NCI-H82 (cell line): Measurements from ENCODE around the gene RAD51D.
"Not testable (repeated sequence)": the region's sequence is repeated elsewhere in the genome, so short reads cannot be mapped to it uniquely, and the experiment has no call there.

Experiments
- DNase-seq: peaks from one replicate; lab custom pipeline; 2025; lab: John Stamatoyannopoulos, UW

RAD51D gene

GRCh38 chr17:35119370-35120165, at the start of gene RAD51D:
Gene RAD51D (minus strand): TSS chr17:35119860. CDS start chr17:35119613, 247 bp downstream.
- DNase-seq, result peak; percentile 87

DNA sequence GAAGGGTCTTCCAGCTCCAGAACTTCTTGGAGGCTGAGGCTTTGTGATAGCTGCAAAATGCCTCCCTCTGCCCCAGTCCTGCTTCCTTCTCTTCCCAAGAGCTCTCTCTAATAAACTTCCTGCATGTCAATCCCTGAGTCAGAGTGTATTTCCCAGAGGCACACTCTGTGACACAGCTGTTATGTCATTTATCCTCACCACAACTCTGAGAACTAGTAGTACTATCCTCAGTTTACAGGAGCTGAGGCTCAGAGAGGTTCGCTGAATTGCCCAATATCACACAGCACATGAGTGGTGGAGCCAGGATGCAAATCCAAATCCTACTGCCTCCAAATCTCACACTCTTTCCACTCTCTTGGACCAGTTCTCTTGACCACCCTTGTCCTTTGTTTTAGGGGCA, 48.0 kb upstream of the RAD51D start:
- no peak for DNase-seq

GRCh38 chr17:35167046-35167445, 47.4 kb upstream of the RAD51D start:
- no peak for DNase-seq

- no peak for DNase-seq
Observed at GRCh38 chr17:35166526-35166925, 46.9 kb upstream of the RAD51D start.

DNA sequence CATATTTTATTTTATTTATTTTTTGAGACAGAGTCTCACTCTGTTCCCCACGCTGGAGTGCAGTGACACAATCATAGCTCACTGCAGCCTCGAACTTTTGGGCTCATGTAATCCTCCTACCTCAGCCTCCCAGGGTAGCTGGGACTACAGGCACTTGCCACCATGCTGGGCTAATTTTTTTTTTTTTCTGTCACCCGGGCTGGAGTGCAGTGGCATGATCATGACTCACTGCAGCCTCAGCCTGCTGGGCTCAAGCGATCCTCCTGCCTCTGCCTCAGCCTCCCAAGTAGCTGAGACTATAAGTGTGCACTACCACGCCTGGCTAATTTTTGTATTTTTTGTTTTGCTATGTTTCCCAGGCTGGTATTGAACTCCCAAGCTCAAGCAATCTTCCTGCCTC, 45.1 kb upstream of the RAD51D start:
- no peak for DNase-seq

DNA sequence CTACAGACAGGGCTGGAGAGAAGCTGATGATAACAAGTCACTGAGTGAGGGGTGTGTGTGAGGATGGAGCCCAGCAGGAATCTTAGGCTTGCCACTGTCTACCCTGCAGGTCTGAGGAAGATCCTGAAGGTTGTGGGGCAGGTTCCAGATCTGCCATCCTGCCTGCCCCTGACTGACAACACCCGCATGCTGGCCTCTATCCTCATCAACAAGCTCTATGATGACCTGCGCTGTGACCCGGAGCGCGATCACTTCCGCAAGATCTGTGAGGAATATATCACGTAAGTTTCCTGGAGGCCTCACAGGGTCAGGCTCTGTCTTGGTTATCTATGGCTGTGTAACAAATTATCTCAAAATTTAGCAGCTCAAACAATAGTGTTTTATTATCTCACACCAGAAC, 44.2 kb upstream of the RAD51D start:
- no peak for DNase-seq

DNA sequence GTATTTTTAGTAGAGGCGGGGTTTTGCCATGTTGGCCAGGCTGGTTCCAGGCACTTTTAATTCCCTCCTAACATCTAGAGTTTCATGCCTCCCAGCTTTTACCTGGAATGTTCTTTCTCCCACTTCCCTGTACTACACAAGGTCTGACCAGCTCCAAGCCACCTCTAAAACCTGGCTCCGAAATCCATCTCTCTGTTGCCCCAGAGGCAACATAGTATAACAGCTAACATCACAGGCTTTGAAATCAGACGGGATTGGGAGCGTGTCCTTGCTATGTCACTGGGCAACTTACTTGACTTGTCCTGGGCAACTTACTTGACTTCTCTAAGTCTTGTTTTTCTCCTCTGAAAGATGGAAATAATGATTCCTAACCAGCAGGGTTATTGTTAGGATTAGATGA, 43.1 kb upstream of the RAD51D start:
- DNase-seq, result no peak

GRCh38 chr17:35161281-35161761, 41.7 kb upstream of the RAD51D start:
- DNase-seq, result no peak

DNA sequence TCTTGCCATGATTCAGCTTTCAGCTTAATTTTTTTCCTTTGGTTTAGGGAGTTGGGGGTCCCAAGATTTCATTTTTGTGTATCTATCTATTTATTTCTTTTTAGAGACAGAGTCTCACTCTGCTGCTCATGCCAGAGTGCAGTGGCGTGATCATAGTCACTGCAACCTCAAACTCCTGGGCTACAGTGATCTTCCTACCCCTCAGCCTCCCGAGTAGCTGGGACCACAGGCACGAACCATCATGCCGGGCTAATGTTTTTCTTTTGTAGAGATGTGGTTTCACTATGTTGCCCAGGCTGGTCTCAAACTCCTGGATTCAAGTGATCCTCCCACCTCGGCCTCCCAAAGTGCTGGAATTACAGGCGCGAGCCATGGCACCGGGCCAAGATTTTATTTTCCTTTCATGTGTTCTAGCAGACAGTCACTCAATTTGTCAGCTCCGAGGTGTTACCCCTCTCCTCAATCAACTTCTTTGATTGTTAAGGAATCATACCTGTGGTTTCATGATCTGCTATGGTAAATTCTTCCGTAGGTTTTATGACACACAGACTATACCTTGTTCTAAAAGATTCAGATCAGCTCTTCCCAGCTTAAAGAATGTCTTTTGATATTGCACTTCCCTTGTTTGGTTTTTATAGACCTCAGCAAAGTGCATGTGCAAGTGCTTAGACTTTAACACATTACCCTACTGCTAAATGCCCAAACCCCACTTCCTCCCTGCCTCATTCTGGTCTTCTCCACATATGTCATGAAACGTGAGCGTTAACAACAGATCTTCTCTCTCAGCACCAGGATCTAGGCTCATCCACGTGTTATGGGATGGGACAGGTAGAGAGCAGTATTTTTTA, 40.9 kb upstream of the RAD51D start:
- no peak for DNase-seq

DNA sequence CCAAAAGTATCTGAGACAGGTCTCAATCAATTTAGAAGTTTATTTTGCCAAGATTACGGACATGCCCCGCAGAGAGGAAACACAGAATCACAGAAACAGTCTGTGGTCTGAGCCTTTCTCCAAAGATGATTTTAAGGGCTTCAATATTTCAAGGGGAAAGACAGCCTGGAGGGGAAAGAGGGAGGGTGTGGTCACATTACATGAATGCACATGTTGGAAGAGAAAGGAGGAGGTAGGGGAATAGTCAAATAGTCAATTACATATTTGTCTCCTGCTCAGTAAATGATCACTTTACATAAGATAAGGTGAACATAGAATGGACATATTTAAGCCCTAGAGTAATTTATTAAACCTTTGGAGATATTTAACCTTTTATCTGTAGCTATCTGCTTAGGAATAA, 40.3 kb upstream of the RAD51D start:
- no peak for DNase-seq

GRCh38 chr17:35155246-35155645, 35.6 kb upstream of the RAD51D start:
- no peak for DNase-seq

DNA sequence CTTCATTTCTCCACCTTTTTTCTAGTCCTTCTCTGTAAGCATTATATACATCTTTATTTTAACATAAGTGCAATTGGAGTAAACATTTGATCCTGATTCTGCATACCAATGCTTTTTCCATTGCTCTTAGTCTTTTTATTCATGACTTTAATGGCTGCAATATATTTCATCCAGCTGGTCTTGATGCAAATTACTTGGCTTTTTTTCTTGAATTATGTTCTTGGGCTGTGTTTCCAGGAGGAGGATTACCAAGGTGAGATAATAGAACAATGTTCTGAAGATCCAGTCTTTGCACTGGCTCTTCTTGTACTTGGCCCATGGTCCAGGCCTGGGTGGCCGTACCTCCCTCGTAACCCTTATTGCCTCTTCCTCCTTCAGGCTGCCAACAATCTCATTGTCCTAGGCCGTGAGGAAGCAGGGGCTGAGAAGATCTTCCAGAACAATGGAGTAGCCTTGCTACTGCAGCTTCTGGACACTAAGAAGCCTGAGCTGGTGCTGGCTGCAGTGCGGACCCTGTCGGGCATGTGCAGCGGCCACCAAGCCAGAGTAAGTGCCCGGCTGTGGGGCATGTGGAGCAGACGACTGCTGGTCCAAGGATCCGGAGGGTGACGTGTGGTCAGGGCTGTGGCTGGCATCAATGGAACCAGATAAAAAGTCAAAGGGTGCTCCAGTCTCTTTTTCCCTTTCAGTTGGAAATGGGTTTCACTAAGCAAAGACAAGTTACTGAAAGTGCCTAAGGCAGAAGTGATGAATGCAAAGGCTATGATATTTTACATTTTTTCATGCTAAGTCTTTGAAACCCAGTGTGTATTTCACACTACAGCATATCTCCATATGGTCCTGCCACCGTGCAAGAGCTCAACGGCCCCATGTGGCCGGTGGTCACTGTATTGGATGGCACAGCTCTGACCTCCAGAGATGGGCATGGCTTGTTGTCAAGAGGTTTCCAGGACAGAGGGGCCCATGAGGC, 34.8 kb upstream of the RAD51D start:
- DNase-seq, result no peak

DNA sequence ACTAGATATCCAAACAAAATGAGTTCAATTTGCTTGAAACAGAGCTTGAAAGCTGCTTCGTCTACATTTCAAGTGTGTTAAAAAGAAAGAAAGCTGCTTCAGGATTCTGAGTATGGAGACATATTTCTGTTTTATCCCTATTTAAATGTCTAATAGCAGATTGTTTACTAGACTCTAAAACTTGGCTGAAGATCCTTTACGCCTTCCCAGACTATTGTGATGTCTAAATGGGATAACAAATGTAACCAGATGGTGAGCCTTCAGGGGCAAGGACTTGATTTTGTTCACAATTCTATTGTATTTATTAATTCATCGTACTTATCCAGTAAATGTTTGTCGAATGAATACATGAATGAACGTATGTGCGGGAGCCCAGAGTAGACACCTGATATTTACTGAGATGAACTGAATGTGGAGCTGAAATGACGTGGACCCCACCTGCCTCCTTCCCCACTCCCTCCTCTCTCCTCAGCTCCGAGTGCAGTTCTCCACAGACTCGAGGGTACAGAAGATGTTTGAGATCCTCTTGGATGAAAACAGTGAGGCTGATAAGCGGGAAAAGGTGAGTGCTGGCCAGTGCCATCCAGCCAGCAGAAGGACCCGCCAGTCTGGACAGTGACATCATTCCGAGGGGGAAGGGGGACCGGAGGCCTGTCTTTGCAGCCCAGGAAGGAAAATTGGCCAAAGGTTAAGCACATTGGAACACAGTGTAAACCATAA, 32.9 kb upstream of the RAD51D start:
- DNase-seq, result no peak

- DNase-seq, result not testable (repeated sequence)
Observed at GRCh38 chr17:35151080-35151479, 31.4 kb upstream of the RAD51D start.

- DNase-seq, result no peak
Observed at GRCh38 chr17:35149941-35150340, 30.3 kb upstream of the RAD51D start.

DNA sequence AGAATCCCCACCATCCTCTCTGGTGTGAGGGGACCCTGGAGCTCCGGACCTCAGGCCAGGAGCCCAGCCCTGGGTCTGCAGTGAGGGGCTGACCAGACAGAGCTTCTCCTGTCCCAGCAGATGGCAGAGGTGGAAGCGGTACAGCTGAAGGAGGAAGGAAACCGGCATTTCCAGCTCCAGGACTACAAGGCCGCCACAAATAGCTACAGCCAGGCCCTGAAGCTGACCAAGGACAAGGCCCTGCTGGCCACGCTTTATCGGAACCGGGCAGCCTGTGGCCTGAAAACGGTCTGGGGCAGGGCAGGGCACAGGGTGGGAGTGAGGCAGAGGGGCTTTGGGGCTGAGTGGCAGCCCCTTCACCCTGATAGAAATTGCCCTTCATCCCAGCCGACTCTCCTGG, 28.5 kb upstream of the RAD51D start:
- no peak for DNase-seq

GRCh38 chr17:35147375-35147905, 27.8 kb upstream of the RAD51D start, which contains the start of gene UNC45B:
Gene UNC45B (plus strand): TSS chr17:35147817. CDS start chr17:35148264, 447 bp downstream.
- DNase-seq, result no peak

DNA sequence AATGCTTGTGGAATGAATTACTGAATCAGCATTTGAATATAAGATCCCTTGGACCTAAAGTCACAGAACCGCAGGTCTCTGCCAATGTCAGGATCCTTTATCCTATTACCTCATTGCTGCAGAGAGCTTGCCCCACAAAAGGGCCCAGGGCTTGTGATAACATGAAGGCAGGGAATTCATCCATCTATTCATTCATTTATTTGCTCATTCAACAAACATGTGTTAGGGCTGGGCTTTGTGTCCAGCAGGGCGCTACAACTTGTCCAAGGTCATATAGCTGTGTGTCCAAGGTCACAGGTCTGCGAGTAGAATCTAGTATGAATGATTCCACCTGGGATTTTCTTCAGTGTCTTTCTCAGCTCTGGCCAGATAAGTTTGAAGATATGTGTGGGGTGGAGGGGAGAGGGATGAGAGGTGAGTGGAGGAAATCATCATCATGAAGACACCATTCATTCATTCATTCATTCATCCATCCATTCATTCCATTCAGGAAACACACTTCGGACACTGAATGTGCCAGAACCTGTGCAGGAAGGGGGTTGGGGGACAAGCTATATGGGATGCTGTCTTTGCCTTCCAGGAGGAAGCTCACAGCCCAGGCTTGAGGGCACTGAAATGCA, 26.7 kb upstream of the RAD51D start:
- no peak for DNase-seq

GRCh38 chr17:35144840-35145239, 25.2 kb upstream of the RAD51D start:
- no peak for DNase-seq

DNA sequence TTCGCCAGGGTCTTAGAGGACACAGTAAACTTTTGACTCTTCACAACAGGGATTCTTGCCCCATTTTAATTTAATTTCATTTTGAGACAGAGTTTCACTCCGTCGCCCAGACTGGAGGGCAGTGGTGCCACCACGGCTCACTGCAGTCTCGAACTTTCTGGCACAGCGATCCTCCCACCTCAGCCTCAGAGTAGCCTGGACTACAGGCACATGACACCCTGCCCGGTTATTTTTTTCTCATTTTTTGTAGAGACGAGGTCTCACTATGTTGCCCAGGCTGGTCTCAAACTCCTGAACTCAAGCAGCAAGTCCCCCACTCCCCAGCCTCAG, 22.8 kb upstream of the RAD51D start:
- DNase-seq, result no peak
